GM12873 (cell line): Measurements from ENCODE around the gene TRIM62.

ENCODE experiments used
- CTCF ChIP-seq: IDR thresholded peaks from 2 replicates; pipeline ENCODE4 v1.5.1; 2012; ENCODE audit warnings: low read depth, mild to moderate bottlenecking, moderate library complexity, low read length, control low read depth; ENCODE audit not compliant: insufficient read depth; ENCODE audit errors: missing control alignments

The TRIM62 gene

GRCh38 chr1:33171977-33172813 lies 9.6 kb downstream of the TRIM62 start:
- TF ChIP-seq CTCF = no peak

GRCh38 chr1:33170351-33171274 lies 11.2 kb downstream of the TRIM62 start:
- TF ChIP-seq CTCF = no peak

GRCh38 chr1:33169290-33170055 lies 12.4 kb downstream of the TRIM62 start:
- TF ChIP-seq CTCF = no peak

DNA sequence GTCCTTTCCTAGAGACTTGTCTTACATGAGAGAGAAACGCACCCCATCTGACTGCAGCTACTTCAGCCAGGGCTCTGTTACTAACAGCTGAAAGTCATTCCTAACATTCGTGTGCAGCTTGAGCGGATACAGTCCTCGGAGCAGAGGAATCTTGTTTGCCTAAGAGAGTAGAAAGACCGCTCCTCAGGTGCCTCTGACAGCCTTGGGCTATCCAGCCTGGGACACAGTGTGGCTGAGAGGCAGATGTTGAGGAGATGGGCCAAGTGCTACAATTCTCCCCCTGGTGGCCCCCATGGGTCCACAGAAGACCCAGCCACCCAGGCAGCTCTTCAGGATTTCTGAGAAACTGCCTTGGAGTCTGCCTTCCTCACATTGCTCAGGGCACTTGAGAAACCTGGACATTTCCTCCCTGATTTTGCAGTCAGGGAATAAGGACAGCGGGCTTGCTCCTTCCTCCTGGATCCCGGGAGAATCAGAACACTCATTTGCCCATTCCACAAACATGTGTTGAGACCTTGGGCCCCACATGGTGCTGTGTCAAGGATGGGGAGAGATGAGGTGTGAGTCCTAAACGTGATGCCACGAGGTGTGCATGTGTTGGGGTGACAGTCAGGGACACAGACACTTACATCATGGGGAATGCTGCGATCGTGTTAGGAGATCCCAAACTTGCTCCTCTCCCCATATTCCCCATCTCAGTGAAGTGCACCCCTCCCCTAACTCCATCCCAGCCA lies 13.1 kb downstream of the TRIM62 start:
- no peak for TF ChIP-seq CTCF

DNA sequence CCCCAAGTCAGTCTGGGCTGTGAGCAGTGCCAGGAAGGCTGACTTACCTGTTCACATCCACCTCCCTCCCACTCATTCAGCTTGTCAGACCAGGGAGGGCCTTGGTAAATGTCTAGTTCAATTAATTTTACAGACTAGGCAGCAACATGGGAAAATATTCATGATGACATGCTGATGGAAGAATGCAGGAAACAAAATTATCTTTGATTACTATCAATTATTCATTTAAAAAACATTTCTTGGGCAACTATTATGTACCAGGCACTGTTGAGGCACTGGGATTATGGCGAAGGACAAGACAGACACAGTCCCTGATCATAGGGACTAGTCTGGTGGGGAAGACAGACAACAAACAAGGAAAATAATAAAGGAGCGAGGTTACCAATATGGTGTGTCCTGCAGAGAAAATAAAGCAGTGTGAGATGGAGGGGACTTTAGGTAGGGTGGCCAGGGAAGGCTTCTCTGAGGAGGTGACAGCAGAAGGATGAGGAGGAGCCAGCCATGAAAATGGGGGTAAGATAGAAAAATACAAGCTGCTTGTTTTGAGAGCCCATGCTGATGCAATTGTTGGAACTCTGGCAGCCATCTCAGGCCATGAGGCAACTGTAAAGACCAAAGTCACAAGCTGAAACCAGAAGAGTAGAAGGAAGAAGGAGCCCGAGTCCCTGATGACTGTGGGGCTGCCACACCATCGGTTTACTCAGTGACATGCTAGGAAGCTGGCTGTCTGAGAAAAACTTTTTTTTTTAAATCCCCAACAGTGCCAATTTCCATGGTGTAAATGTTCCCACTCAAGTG lies 14.0 kb downstream of the TRIM62 start:
- TF ChIP-seq CTCF = no peak

DNA sequence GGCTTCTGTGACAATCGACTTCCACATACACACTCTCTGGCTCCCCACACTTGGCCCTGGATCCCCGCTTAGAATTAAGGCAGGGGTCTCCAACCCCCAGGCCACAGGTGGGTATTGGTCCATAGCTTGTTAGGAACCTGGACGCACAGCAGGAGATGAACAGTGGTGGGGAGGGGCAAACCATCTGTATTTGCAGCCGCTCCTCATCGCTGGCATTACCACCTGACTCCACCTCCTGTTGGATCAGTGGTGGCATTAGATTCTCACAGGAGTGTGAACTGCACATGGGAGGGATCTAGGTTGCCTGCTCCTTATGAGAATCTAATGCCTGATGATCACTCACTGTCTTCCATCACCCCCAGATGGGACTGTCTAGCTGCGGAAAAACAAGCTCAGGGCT lies 16.0 kb downstream of the TRIM62 start:
- no peak for TF ChIP-seq CTCF
